ENCODE measurements around the gene CRYGN.

CRYGN gene

GRCh38 chr7:151389096-151389767, 50.7 kb downstream of the CRYGN start:
- no peak for DNase-seq

DNA sequence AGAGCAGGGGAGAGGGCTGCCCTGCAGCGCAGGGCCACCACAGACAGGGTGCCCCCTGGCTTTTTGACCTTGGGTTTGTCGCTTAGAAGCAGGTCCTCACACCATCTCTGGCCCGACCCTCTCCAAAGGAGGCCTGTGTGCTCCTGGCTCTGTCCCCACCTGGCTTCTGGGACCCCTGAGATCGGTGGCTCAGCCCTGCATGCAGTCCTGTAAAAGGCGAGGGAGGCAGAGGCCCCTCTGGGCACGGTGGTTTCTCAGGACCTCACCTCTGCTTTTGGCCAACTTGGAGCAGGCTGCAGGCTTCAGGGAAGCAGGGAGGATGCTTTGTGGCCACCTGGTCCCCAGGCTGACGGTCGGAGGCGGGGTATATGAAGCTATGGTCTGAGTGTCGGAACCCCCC, 51.5 kb downstream of the CRYGN start:
- DNase-seq, result no peak

DNA sequence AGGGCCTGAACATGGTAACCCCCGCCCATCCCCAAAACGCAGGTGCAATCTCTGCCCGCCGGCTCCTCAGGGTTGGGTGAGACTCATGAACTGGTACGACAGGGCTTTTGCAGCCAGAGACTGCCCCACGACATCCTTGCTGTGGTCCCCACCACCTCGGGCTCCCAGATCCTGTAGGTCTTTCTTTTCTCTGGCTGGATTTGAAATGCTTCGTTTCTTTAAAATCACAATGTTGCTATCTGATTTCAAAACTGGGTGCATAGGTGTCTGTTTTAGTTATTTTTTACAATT, 52.0 kb downstream of the CRYGN start:
- DNase-seq, result no peak

GRCh38 chr7:151387161-151388006, 52.6 kb downstream of the CRYGN start:
- no peak for DNase-seq

GRCh38 chr7:151386301-151387160, 53.4 kb downstream of the CRYGN start:
- no peak for DNase-seq

GRCh38 chr7:151385626-151386300, 54.2 kb downstream of the CRYGN start:
- DNase-seq, result no peak

GRCh38 chr7:151384776-151385625, 54.9 kb downstream of the CRYGN start:
- DNase-seq, result no peak

GRCh38 chr7:151384352-151384697, 55.6 kb downstream of the CRYGN start:
- DNase-seq, result no peak

DNA sequence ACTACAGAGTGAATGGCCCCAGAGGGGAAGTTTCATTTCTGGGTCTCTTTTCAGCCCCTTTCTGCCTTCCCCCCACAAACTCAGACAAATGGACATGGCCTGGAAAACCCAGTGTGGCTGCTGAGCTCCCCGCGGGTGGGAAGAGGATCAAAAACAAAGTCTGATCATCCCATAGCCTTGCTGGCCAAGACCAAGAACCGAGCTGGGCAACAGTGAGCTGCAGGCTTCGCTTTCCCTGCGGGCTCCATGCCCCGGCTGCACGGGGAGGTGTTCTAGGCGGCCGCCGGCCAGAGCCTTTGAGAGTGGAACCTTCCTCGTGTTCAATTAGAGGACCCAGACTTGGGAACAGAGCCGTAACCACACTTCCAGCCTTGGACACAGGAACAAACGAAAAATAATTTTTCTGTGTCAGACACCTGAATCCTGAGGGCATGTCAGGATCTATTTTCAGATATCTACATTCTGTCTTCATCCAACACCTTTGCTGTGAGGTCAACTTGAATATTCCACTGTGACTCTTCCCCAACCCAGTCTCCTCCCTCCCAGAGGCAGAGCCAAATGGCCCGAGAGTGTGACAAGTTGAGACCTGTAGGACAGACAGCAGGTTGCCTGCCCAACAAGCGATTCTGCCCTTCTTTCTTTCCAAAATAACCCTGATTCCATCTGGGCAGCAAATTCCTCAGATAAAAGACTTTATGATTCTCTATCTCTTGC, 56.1 kb downstream of the CRYGN start:
- DNase-seq, result no peak

- no peak for DNase-seq
These were observed 57.7 kb downstream of the CRYGN start for GRCh38 chr7:151382079-151382885.

DNA sequence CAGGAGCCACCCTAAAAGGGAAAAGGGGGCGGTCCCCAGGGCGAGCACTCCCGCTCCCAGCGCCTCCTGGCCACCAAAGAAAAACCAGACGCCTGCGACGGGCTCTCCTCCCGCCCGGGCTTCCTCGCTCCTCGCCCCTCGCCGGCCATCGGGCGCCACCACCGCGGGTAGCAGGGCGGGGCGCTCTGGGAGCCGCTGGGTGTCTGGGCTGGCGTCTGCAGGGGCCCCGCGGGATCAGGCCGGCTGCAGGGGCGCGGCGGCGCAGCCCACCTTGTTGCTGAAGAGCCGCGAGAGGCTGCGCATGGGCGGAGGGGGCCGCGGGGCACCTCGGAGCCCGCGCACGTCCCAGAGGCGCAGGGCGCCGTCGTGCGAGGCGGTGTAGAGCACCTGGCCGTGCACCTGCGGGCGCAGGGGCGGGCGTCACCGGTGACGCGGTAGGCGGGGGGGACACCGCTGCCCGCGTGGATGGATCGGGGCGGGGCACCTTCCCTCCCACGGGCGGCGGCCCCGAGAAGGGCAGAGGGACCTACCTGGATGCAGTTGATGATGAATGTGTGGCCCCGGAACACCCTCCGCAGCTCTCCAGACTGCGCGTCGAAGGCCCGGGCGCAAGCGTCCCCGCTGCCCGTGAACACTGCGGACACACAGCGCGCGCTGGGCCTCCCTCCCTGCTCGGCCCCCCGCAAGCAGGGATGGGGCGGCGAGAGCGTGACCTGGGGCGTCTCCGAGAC, 58.4 kb downstream of the CRYGN start:
- DNase-seq, result peak; percentile 48

- DNase-seq, result no peak
These were observed 58.9 kb downstream of the CRYGN start for GRCh38 chr7:151381098-151381347.

GRCh38 chr7:151380199-151381097, 59.5 kb downstream of the CRYGN start:
- no peak for DNase-seq

GRCh38 chr7:151379534-151380198, 60.3 kb downstream of the CRYGN start:
- no peak for DNase-seq

GRCh38 chr7:151379193-151379520, 60.8 kb downstream of the CRYGN start:
- DNase-seq, result no peak
